K562 (cell line): ENCODE results near the gene MT1X. TPM values are rescaled to one million over a fixed set of nuclear protein-coding genes. Genes with fewer than 3 reads are reported as not detected.

Source experiments
- ATAC-seq: fragments of 200-7000 bp; cut with Tn5 transposase; 3 replicates; pipeline ENCODE4 v1.9.1; 2020; ENCODE audit warnings: moderate library complexity
- BruUV-seq: library from RNA; stranded (reverse); fragments of 400-500 nt; replicated peaks from 2 replicates; lab custom pipeline; 2021; lab: Mats Ljungman, UMichigan
- CTCF ChIA-PET: fragments of 300-600 bp; formaldehyde crosslinking; extraction: SDS; loops from one replicate; lab custom pipeline; 2021; ENCODE audit warnings: low intra/inter-chr PET ratio; lab: Yijun Ruan, JAX
- POLR2A ChIA-PET: fragments of 300-600, 350-650 bp; sonication (Branson Sonifier 250); formaldehyde crosslinking; extraction: SDS; loops from one replicate; lab custom pipeline; 2021; ENCODE audit warnings: antibody characterized with exemption, inconsistent platforms; lab: Yijun Ruan, JAX
- DNase-seq, 4 experiments: peaks; one replicate each; pipeline versions ENCODE4 v3.0.0 to v3.0.0-alpha.2; 2011 to 2018; ENCODE audit warnings: low spot score in 3 of 4, mixed read lengths in 3 of 4; ENCODE audit errors: extremely low read depth in 1 of 4
- FAIRE-seq: peaks from 2 replicates; lab custom pipeline; 2011; peaks lifted over from hg19 to GRCh38; lab: Jason Lieb, UNC
- H2AFZ ChIP-seq: 2 replicates; pipeline ENCODE4 v1.6.0; 2011; ENCODE audit warnings: low read depth, low read length, control low read depth, inconsistent platforms
- H3K27ac ChIP-seq: fragments of 200-600 bp; 3 replicates; pipeline ENCODE4 v1.8.0; 2011; ENCODE audit warnings: low read depth, mild to moderate bottlenecking, control low read depth, inconsistent platforms, low read length, moderate library complexity, mixed read lengths; ENCODE audit errors: extremely low read depth
- H3K27me3 ChIP-seq, 2 experiments: fragments of 300-600 bp in 1 of 2; 2 replicates in 1 of 2; 3 replicates in 1 of 2; pipeline versions ENCODE4 v1.6.0 to v1.8.0; 2011; ENCODE audit warnings: inconsistent platforms in 2 of 2, low read length in 2 of 2, mild to moderate bottlenecking in 1 of 2, mixed read lengths in 1 of 2, moderate library complexity in 1 of 2; ENCODE audit not compliant: control insufficient read depth in 2 of 2, insufficient read depth in 2 of 2
- H3K36me3 ChIP-seq: fragments of 300-600 bp; 3 replicates; pipeline ENCODE4 v1.8.0; 2011; ENCODE audit warnings: mild to moderate bottlenecking, low read length, inconsistent platforms; ENCODE audit not compliant: control insufficient read depth, insufficient read depth
- H3K4me1 ChIP-seq, 2 experiments: fragments of 200-600 bp in 1 of 2; replicated peaks in 1 of 2; 2 replicates in 1 of 2; 3 replicates in 1 of 2; pipeline versions ENCODE4 v1.5.1 to v1.8.0; 2011; ENCODE audit warnings: inconsistent platforms in 2 of 2, low read length in 2 of 2, mild to moderate bottlenecking in 1 of 2, mixed read lengths in 1 of 2, moderate library complexity in 1 of 2; ENCODE audit not compliant: control insufficient read depth in 2 of 2, insufficient read depth in 2 of 2
- H3K4me2 ChIP-seq: 2 replicates; pipeline ENCODE4 v1.6.1; 2011; ENCODE audit warnings: low read length, control low read depth, inconsistent platforms, mixed read lengths; ENCODE audit not compliant: insufficient read depth
- H3K4me3 ChIP-seq: fragments of 200-600 bp; sonication (generic), shearing (Covaris generic); 2 replicates; pipeline ENCODE4 v1.5.1; 2016; ENCODE audit warnings: control low read depth, inconsistent platforms
- H3K79me2 ChIP-seq: fragments of 200-600 bp; 3 replicates; pipeline ENCODE4 v1.8.0; 2011; ENCODE audit warnings: low read length, inconsistent platforms; ENCODE audit not compliant: control insufficient read depth, insufficient read depth
- H3K9ac ChIP-seq, 2 experiments: 2 replicates each; pipeline versions ENCODE4 v1.6.0 to v1.6.1; 2011; ENCODE audit warnings: low read depth in 2 of 2, low read length in 2 of 2, control low read depth in 1 of 2, inconsistent platforms in 1 of 2, mild to moderate bottlenecking in 1 of 2, mixed read lengths in 1 of 2; ENCODE audit not compliant: insufficient read depth in 1 of 2
- H3K9me1 ChIP-seq: one replicate; pipeline ENCODE4 v1.6.0; 2011; ENCODE audit warnings: inconsistent platforms, mild to moderate bottlenecking, low read length, moderate library complexity; ENCODE audit not compliant: control insufficient read depth, insufficient read depth
- H3K9me3 ChIP-seq: replicated peaks from 2 replicates; pipeline ENCODE4 v1.5.1; 2011; ENCODE audit warnings: low read depth, low read length, inconsistent platforms; ENCODE audit not compliant: control insufficient read depth, insufficient read depth
- H4K20me1 ChIP-seq: replicated peaks from 2 replicates; pipeline ENCODE4 v1.6.1; 2011; ENCODE audit warnings: low read length, inconsistent platforms, mixed read lengths; ENCODE audit not compliant: control insufficient read depth, insufficient read depth
- NR1H2 ChIP-seq: sonication (generic); formaldehyde crosslinking; IDR thresholded peaks from 2 replicates; pipeline ENCODE4 v1.4.0; 2020; ENCODE audit warnings: mild to moderate bottlenecking, missing genetic modification reagents
- WGBS: fragments of 100-300 bp; shearing (Covaris generic); methylation state at CpG from one replicate; pipeline ENCODE4 v1.1.6; 2016; ENCODE audit warnings: low coverage, mixed read lengths; ENCODE audit not compliant: insufficient coverage; ENCODE audit errors: missing lambda C conversion rate; 5-methylcytosine and 5-hydroxymethylcytosine counted together
- in situ Hi-C: fragments of 300-500 bp; cut with MboI; formaldehyde crosslinking; loops from 4 replicates; pipeline ENCODE4 v1.15.0; 2018; ENCODE audit warnings: inconsistent platforms, mixed read lengths
- intact Hi-C: fragments of 100-400 bp; cut with micrococcal nuclease; formaldehyde crosslinking; loops from 2 replicates; pipeline ENCODE4 v1.14.2; 2022
- polyA plus RNA-seq, 8 experiments: library from polyadenylated mRNA; depleted of rRNA in 4 of 8; stranded (reverse) in 5 of 8; unstranded in 3 of 8; fragments of >200 nt; fragmentation: Nextera tagmentation in 2 of 8; fragmentation: Illumina TruSeq in 1 of 8; extraction: Ambion mirVana in 2 of 8; extraction: Trizol in 1 of 8; gene quantifications; 2 replicates each; pipeline versions ENCODE4 v1.2.1 to v1.2.3, GENCODE V29; 2011 to 2014; ENCODE audit warnings: inconsistent platforms in 1 of 8, missing spikeins in 1 of 8
- total RNA-seq, 7 experiments: library from RNA; depleted of rRNA in 6 of 7; stranded (reverse); fragments of >200 nt in 6 of 7; fragmentation: Illumina TruSeq in 2 of 7; extraction: Trizol in 2 of 7; gene quantifications; 2 replicates each; pipeline versions ENCODE4 v1.2.1 to v1.2.3, GENCODE V29; 2011 to 2021; ENCODE audit warnings: low replicate concordance in 1 of 7
- TF ChIP-seq, protein P1 (sequence below), 2 experiments: fragments of 450-650 bp; formaldehyde crosslinking in 1 of 2; IDR thresholded peaks; 2 replicates each; pipeline versions ENCODE4 v1.4.0 to v1.6.1; 2014 to 2020; ENCODE audit warnings: mild to moderate bottlenecking in 2 of 2, borderline replicate concordance in 1 of 2, low read depth in 1 of 2

Gene MT1X
- total and polyA plus RNA-seq, 9 of the 15 experiments (the other 6 are each of a cell fraction or from before 2014, with no cell fraction given), result 4.9 to 22.8 (median 8.7) TPM

- no peak for TF ChIP-seq NR1H2
- TF ChIP-seq, protein P1, sequence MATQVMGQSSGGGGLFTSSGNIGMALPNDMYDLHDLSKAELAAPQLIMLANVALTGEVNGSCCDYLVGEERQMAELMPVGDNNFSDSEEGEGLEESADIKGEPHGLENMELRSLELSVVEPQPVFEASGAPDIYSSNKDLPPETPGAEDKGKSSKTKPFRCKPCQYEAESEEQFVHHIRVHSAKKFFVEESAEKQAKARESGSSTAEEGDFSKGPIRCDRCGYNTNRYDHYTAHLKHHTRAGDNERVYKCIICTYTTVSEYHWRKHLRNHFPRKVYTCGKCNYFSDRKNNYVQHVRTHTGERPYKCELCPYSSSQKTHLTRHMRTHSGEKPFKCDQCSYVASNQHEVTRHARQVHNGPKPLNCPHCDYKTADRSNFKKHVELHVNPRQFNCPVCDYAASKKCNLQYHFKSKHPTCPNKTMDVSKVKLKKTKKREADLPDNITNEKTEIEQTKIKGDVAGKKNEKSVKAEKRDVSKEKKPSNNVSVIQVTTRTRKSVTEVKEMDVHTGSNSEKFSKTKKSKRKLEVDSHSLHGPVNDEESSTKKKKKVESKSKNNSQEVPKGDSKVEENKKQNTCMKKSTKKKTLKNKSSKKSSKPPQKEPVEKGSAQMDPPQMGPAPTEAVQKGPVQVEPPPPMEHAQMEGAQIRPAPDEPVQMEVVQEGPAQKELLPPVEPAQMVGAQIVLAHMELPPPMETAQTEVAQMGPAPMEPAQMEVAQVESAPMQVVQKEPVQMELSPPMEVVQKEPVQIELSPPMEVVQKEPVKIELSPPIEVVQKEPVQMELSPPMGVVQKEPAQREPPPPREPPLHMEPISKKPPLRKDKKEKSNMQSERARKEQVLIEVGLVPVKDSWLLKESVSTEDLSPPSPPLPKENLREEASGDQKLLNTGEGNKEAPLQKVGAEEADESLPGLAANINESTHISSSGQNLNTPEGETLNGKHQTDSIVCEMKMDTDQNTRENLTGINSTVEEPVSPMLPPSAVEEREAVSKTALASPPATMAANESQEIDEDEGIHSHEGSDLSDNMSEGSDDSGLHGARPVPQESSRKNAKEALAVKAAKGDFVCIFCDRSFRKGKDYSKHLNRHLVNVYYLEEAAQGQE (IDR thresholded peaks at IDR 0.05; ENCODE audit: borderline replicate concordance), result peak; percentile 8; the same call in 1 of the 2 replicates
- TF ChIP-seq, protein P1 (CRISPR knock-in tag; IDR thresholded peaks at IDR 0.05; ENCODE audit: low read depth), result no peak
- Histone ChIP-seq H3K4me1 (peaks cover 3 to 13% of the 10 kb centered on the region in 2 experiments; a peak in 3 of 5 replicates), H3K27ac (no peak overlapping the region), H3K4me3 (no peak overlapping the region), H3K4me2 (peak overlapping the region; percentile 48), H4K20me1 (no peaks in the 10 kb centered on the region; the same call in 1 of the 2 replicates), H2AFZ (no peak overlapping the region), H3K79me2 (no peaks in the 10 kb centered on the region), H3K27me3 (peaks cover 25 to 63% of the 10 kb centered on the region in 2 experiments), H3K36me3 (no peaks in the 10 kb centered on the region), H3K9ac (no peak overlapping the region), H3K9me3 (no peaks in the 10 kb centered on the region), H3K9me1 (no peaks in the 10 kb centered on the region)
- BruUV-seq, result no TSS peak
- ChIA-PET POLR2A (interaction anchor here (0.8 to 1.3 kb wide), 3 partner anchors 35 to 333 kb away, joined by 3 to 6 read pairs (median 3); partner anchors contain the start of gene MT2A), CTCF (no interaction called here)
- ATAC-seq (no peak), FAIRE-seq (no peak), DNase-seq (no peak)
- 5% methylated on average over 5 of the region's 5 CpGs for WGBS
- intact Hi-C loops, result no loop called here
- in situ Hi-C loops, result no loop called here
These were observed 38.4 kb upstream of the MT1X start for GRCh38 chr16:56643833-56644232.
